Muscle of leg (tissue), 9 donors: ENCODE results near the gene TNFRSF17. TPM values are rescaled to one million over a fixed set of nuclear protein-coding genes. Genes with fewer than 3 reads are reported as not detected.

Source experiments
- polyA plus RNA-seq, 8 donors: library from polyadenylated mRNA; unstranded; fragments of 120-200 nt; gene quantifications; one replicate each; pipeline versions ENCODE4 v1.2.1 to v1.2.3, GENCODE V29; 2013; ENCODE audit warnings: inconsistent platforms in 1 of 8, low replicate concordance in 1 of 8; ENCODE audit not compliant: insufficient read length in 8 of 8, insufficient read depth in 1 of 8
- total RNA-seq: library from RNA; stranded (reverse); fragments of 120-200 nt; gene quantifications from one replicate; pipeline ENCODE4 v1.2.4, GENCODE V29; 2013

TNFRSF17 gene
- total and polyA plus RNA-seq, 9 donors: 0.19 to 0.24 TPM; not detected in 7

Other genes with a start within 250 kb of the TNFRSF17 start
- gene TXNDC11, start 222.4 kb upstream of the TNFRSF17 start, total RNA-seq: 21.0 TPM
- 10 to 100 TPM; 18.1 to 27.9 (median 22.1) TPM for gene TXNDC11, start 222.4 kb upstream of the TNFRSF17 start, polyA plus RNA-seq
- gene ZC3H7A, start 168.0 kb upstream of the TNFRSF17 start, total RNA-seq: 38.9 TPM
- 10 to 100 TPM; 37.2 to 53.6 (median 41.5) TPM for gene ZC3H7A, start 168.0 kb upstream of the TNFRSF17 start, polyA plus RNA-seq
- gene RSL1D1, start 113.7 kb upstream of the TNFRSF17 start, total RNA-seq: 267 TPM
- 100 to 1,000 TPM; 285 to 375 (median 306) TPM for gene RSL1D1, start 113.7 kb upstream of the TNFRSF17 start, polyA plus RNA-seq
- gene GSPT1, start 49.3 kb upstream of the TNFRSF17 start, total RNA-seq: 41.5 TPM
- 10 to 100 TPM; 61.7 to 87.9 (median 81.7) TPM for gene GSPT1, start 49.3 kb upstream of the TNFRSF17 start, polyA plus RNA-seq
- gene NPIPB2, start 23.2 kb upstream of the TNFRSF17 start, total RNA-seq: 2.5 TPM
- 1 to 10 TPM in 7 of 8 donors, not detected in 1; 1.5 to 6.5 (median 3.5) TPM for gene NPIPB2, start 23.2 kb upstream of the TNFRSF17 start, polyA plus RNA-seq
- 8.6 TPM for gene SNX29, start 11.5 kb downstream of the TNFRSF17 start, total RNA-seq
- 10 to 100 TPM in 1 of 8 donors, 1 to 10 TPM in 7; 6.1 to 10.6 (median 8.6) TPM for gene SNX29, start 11.5 kb downstream of the TNFRSF17 start, polyA plus RNA-seq